ENCODE results near the gene STX5. TPM values are rescaled to one million over a fixed set of nuclear protein-coding genes. Genes with fewer than 3 reads are reported as not detected.
"Not testable (repeated sequence)": the region's sequence is repeated elsewhere in the genome, so short reads cannot be mapped to it uniquely, and the experiment has no call there.

STX5 gene
- total RNA-seq, 2 donors from 2014 or later = 36.9 to 37.3 TPM

GRCh38 chr11:62841361-62842170 is 9.7 kb upstream of the STX5 start:
- DNase-seq = peak; percentile 91
- H3K27ac ChIP-seq (ENCODE audit: low read depth, low read length) = peak overlapping the region; percentile 100
- H3K4me1 Mint-ChIP-seq = peaks cover 6% of the 10 kb centered on the region
- no peak overlapping the region for H3K27ac Mint-ChIP-seq
- peaks cover 5% of the 10 kb centered on the region for H3K9me3 ChIP-seq (ENCODE audit: control insufficient read depth, low read length)
- peak overlapping the region; percentile 76 for H3K4me3 ChIP-seq (ENCODE audit: low read length)
- no peaks in the 10 kb centered on the region for H3K27me3 Mint-ChIP-seq (ENCODE audit: insufficient read depth)
- H3K27me3 ChIP-seq (ENCODE audit: control insufficient read depth, insufficient read depth, low read length, poor library complexity, severe bottlenecking) = no peaks in the 10 kb centered on the region
- H3K4me1 ChIP-seq (ENCODE audit: control insufficient read depth, insufficient read depth, low read length) = no peaks in the 10 kb centered on the region
- peaks cover 7% of the 10 kb centered on the region for H3K9me3 Mint-ChIP-seq
- TF ChIP-seq CTCF (conservative IDR thresholded peaks at IDR 0.05) = no peak
- no peak overlapping the region for H3K4me3 Mint-ChIP-seq
- H3K9ac ChIP-seq (ENCODE audit: extremely low read depth, low read length, poor library complexity, severe bottlenecking) = peak overlapping the region; percentile 91
- peaks cover 9% of the 10 kb centered on the region for H3K36me3 Mint-ChIP-seq (ENCODE audit: low read depth)
- H3K36me3 ChIP-seq (ENCODE audit: control insufficient read depth, insufficient read depth, low read length) = peaks cover 9% of the 10 kb centered on the region
- WGBS, 2 experiments (ENCODE audit: insufficient coverage in 1 of 2, insufficient read length in 1 of 2) = 0% methylated on average over 21 to 32 of the region's 33 CpGs

GRCh38 chr11:62840721-62841360 is 9.0 kb upstream of the STX5 start:
- peak overlapping the region; percentile 86 for H3K9ac ChIP-seq (ENCODE audit: extremely low read depth, low read length, poor library complexity, severe bottlenecking)
- not testable (repeated sequence) for H3K4me1 ChIP-seq (ENCODE audit: control insufficient read depth, insufficient read depth, low read length); H3K9me3 ChIP-seq (ENCODE audit: control insufficient read depth, low read length); H3K4me1 Mint-ChIP-seq; H3K27me3 ChIP-seq (ENCODE audit: control insufficient read depth, insufficient read depth, low read length, poor library complexity, severe bottlenecking); H3K27ac Mint-ChIP-seq; H3K27me3 Mint-ChIP-seq (ENCODE audit: insufficient read depth); H3K4me3 Mint-ChIP-seq; H3K9me3 Mint-ChIP-seq
- peak overlapping the region; percentile 98 for H3K4me3 ChIP-seq (ENCODE audit: low read length)
- peak; percentile 93 for DNase-seq
- WGBS, 2 experiments (ENCODE audit: insufficient coverage in 1 of 2, insufficient read length in 1 of 2) = 1 to 2% methylated on average over 30 to 41 of the region's 41 CpGs
- peaks cover 14% of the 10 kb centered on the region for H3K36me3 Mint-ChIP-seq (ENCODE audit: low read depth)
- H3K36me3 ChIP-seq (ENCODE audit: control insufficient read depth, insufficient read depth, low read length) = peaks cover 16% of the 10 kb centered on the region
- peak overlapping the region; percentile 100 for H3K27ac ChIP-seq (ENCODE audit: low read depth, low read length)

- H3K9me3 ChIP-seq (ENCODE audit: control insufficient read depth, low read length) = no peaks in the 10 kb centered on the region
- H3K36me3 Mint-ChIP-seq (ENCODE audit: low read depth) = peaks cover 29% of the 10 kb centered on the region
- peak; percentile 95 for DNase-seq
- peak within 1 kb of the TSS; percentile 86 for H3K9ac ChIP-seq (ENCODE audit: extremely low read depth, low read length, poor library complexity, severe bottlenecking)
- H3K4me1 ChIP-seq (ENCODE audit: control insufficient read depth, insufficient read depth, low read length) = no peaks in the 10 kb centered on the region
- H3K27ac ChIP-seq (ENCODE audit: low read depth, low read length) = peak within 1 kb of the TSS; percentile 100
- no peak within 1 kb of the TSS for H3K27ac Mint-ChIP-seq
- no peak within 1 kb of the TSS for H3K4me3 Mint-ChIP-seq
- no peaks in the 10 kb centered on the region for H3K27me3 Mint-ChIP-seq (ENCODE audit: insufficient read depth)
- WGBS, 2 experiments (ENCODE audit: insufficient coverage in 1 of 2, insufficient read length in 1 of 2) = 0% methylated on average over 49 to 62 of the region's 62 CpGs
- peak within 1 kb of the TSS; percentile 98 for H3K4me3 ChIP-seq (ENCODE audit: low read length)
- H3K27me3 ChIP-seq (ENCODE audit: control insufficient read depth, insufficient read depth, low read length, poor library complexity, severe bottlenecking) = no peaks in the 10 kb centered on the region
- H3K9me3 Mint-ChIP-seq = no peaks in the 10 kb centered on the region
- no peak for TF ChIP-seq CTCF (conservative IDR thresholded peaks at IDR 0.05)
- H3K4me1 Mint-ChIP-seq = peaks cover 6% of the 10 kb centered on the region
- peaks cover 31% of the 10 kb centered on the region for H3K36me3 ChIP-seq (ENCODE audit: control insufficient read depth, insufficient read depth, low read length)
These were observed 7.4 kb upstream of the STX5 start, which contains the start of gene WDR74 for GRCh38 chr11:62839050-62839945. TSS of gene WDR74 (minus strand) at chr11:62839590. CDS start at chr11:62839570, 20 bp downstream.
